ENCODE measurements around the gene EVC2. TPM values are rescaled to one million over a fixed set of nuclear protein-coding genes. Genes with fewer than 3 reads are reported as not detected.
A peak's percentile ranks its signal among the peaks of the same experiment; 100 is the strongest.

EVC2 gene
- total and polyA plus RNA-seq, 12 donors, result 0.66 to 3.4 (median 1.7) TPM

- H3K4me3 ChIP-seq, result no peak overlapping the region
- no peaks in the 10 kb centered on the region for H3K36me3 ChIP-seq (replicated peaks in 1 of 2)
- no peak overlapping the region for H3K27ac ChIP-seq
These were observed 39.5 kb upstream of the EVC2 start for GRCh38 chr4:5747738-5748375.

GRCh38 chr4:5746829-5747737 lies 38.7 kb upstream of the EVC2 start:
- no peak overlapping the region for H3K4me3 ChIP-seq
- no peak for TF ChIP-seq CTCF (IDR thresholded peaks at IDR 0.05)
- TF ChIP-seq POLR2A (IDR thresholded peaks at IDR 0.05), result no peak
- intact Hi-C loops (cut with DNase I), result no loop called here
- peak in 3 of 7 donors; percentile 11 to 38 (median 32) for DNase-seq
- no peaks in the 10 kb centered on the region for H3K36me3 ChIP-seq (replicated peaks in 1 of 2)
- peaks cover 0 to 4% of the 10 kb centered on the region in 2 donors for H3K4me1 ChIP-seq (replicated peaks in 1 of 2)
- WGBS, 4 donors, result 69 to 80% (median 76%) methylated on average over 11 to 12 of the region's 12 CpGs
- H3K27me3 ChIP-seq, result no peaks in the 10 kb centered on the region
- H3K9me3 ChIP-seq (replicated peaks in 1 of 3), result no peaks in the 10 kb centered on the region
- H3K27ac ChIP-seq, result peak overlapping the region in 1 of 5 donors; percentile 48

More at GRCh38 chr4:5747738-5748375, 39.5 kb upstream of the EVC2 start:
- Histone ChIP-seq H3K9me3 (replicated peaks in 1 of 3) (no peaks in the 10 kb centered on the region), H3K27me3 (no peaks in the 10 kb centered on the region), H3K4me1 (replicated peaks in 1 of 2) (peaks cover 0 to 4% of the 10 kb centered on the region in 2 donors)
- DNase-seq, result no peak
- intact Hi-C loops (cut with DNase I), result no loop called here
- TF ChIP-seq CTCF (IDR thresholded peaks at IDR 0.05), result no peak
- no peak for TF ChIP-seq POLR2A (IDR thresholded peaks at IDR 0.05)
- 71 to 85% (median 74%) methylated on average over 11 of the region's 11 CpGs for WGBS, 4 donors

GRCh38 chr4:5746250-5746649 lies 37.9 kb upstream of the EVC2 start:
- TF ChIP-seq POLR2A (IDR thresholded peaks at IDR 0.05) (no peak), CTCF (IDR thresholded peaks at IDR 0.05) (no peak)
- intact Hi-C loops (cut with DNase I), result no loop called here
- DNase-seq, result no peak
- H3K27me3 ChIP-seq, result no peaks in the 10 kb centered on the region
- no peaks in the 10 kb centered on the region for H3K9me3 ChIP-seq (replicated peaks in 1 of 3)
- peaks cover 0 to 4% of the 10 kb centered on the region in 2 donors for H3K4me1 ChIP-seq (replicated peaks in 1 of 2)
- WGBS, 4 donors, result 91 to 100% (median 95%) methylated on average over 5 of the region's 5 CpGs
- H3K4me3 ChIP-seq, result no peak overlapping the region
- no peaks in the 10 kb centered on the region for H3K36me3 ChIP-seq (replicated peaks in 1 of 2)
- H3K27ac ChIP-seq, result no peak overlapping the region

- 90 to 95% (median 92%) methylated on average over 2 of the region's 2 CpGs for WGBS, 4 donors
- Histone ChIP-seq H3K4me3 (no peak overlapping the region), H3K27ac (no peak overlapping the region), H3K27me3 (no peaks in the 10 kb centered on the region), H3K9me3 (replicated peaks in 1 of 3) (no peaks in the 10 kb centered on the region), H3K36me3 (replicated peaks in 1 of 2) (no peaks in the 10 kb centered on the region), H3K4me1 (replicated peaks in 1 of 2) (peaks cover 0 to 3% of the 10 kb centered on the region in 2 donors)
- intact Hi-C loops (cut with DNase I), result no loop called here
- DNase-seq, result no peak
- no peak for TF ChIP-seq CTCF (IDR thresholded peaks at IDR 0.05)
- TF ChIP-seq POLR2A (IDR thresholded peaks at IDR 0.05), result no peak
These were observed 34.6 kb upstream of the EVC2 start for GRCh38 chr4:5742968-5743367.
